Neural crest cell (in vitro differentiated cells): ENCODE data around the gene COL23A1. TPM values are rescaled to one million over a fixed set of nuclear protein-coding genes. Genes with fewer than 3 reads are reported as not detected.

Source experiments
- DNase-seq: peaks from one replicate; pipeline ENCODE4 v3.0.0; 2021; ENCODE audit warnings: low read depth, mixed read lengths, low spot score
- H3K27ac Mint-ChIP-seq: one replicate; pipeline ENCODE4 v1.8.0; 2021; ENCODE audit warnings: mild to moderate bottlenecking, mixed read lengths; ENCODE audit not compliant: unreplicated experiment
- H3K27me3 Mint-ChIP-seq: 2 replicates; pipeline ENCODE4 v1.8.0; 2021; ENCODE audit warnings: low read depth, mild to moderate bottlenecking, mixed read lengths
- H3K36me3 Mint-ChIP-seq: 2 replicates; pipeline ENCODE4 v1.8.0; 2021; ENCODE audit warnings: low read depth, mild to moderate bottlenecking, mixed read lengths
- H3K4me1 Mint-ChIP-seq: 2 replicates; pipeline ENCODE4 v1.8.0; 2021; ENCODE audit warnings: mixed read lengths
- H3K4me3 Mint-ChIP-seq: one replicate; pipeline ENCODE4 v1.8.0; 2021; ENCODE audit warnings: mild to moderate bottlenecking, mixed read lengths
- H3K9me3 Mint-ChIP-seq: 2 replicates; pipeline ENCODE4 v1.8.0; 2021; ENCODE audit warnings: mixed read lengths
- total RNA-seq: library from RNA; stranded (reverse); gene quantifications from 2 replicates; pipeline ENCODE4 v1.2.1, GENCODE V29; 2021
- TF ChIP-seq, protein P1 (sequence below): fragments of 200-600 bp; sonication (generic); conservative IDR thresholded peaks from 2 replicates; pipeline ENCODE4 v1.5.0; 2021; ENCODE audit warnings: antibody characterized with exemption, mild to moderate bottlenecking

COL23A1 gene
- total RNA-seq, 1 donor from 2014 or later = 33.7 TPM

GRCh38 chr5:178364326-178364675 lies 225.9 kb downstream of the COL23A1 start:
- no peak for DNase-seq

DNA sequence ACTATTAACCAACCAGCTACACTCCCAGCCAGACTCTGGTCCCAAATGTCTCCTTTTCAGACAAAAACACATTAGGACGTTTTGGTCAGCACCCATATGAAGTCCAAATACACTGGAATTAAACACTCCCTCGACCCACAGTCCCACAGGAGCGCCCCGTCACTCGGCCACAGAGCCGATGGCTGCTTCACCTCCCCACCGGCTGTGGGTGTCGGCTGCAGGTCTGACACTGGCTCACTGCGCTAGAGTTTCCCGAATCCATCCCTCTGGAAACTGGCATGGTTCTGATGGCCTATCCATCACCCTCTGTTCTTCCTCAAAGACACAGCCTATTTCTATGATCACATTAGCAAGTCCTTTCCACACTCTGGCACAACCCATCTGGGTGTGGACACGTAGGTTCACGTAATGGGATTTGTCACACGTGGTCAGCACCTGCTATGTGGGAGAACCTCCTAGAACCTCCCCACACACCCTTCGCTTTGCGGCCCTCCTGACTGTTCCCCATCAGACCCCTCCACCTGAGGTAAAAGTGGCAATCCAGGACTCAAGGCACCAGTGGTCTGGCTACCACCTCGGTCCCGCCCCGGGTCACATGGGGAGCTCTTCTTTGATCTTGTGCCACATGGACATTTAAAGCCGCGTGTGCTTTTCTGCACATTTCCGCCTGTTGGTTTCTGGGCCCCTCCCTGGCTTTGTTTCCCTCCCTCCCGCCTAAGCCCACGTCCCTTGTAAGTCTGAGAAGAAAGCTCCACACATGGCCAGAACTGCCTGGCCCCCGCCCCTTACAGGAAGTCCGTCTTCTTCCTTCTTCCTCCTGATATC lies 226.5 kb downstream of the COL23A1 start:
- H3K4me3 Mint-ChIP-seq = no peak overlapping the region
- no peaks in the 10 kb centered on the region for H3K36me3 Mint-ChIP-seq
- no peak overlapping the region for H3K27ac Mint-ChIP-seq
- DNase-seq = no peak
- TF ChIP-seq, protein P1, sequence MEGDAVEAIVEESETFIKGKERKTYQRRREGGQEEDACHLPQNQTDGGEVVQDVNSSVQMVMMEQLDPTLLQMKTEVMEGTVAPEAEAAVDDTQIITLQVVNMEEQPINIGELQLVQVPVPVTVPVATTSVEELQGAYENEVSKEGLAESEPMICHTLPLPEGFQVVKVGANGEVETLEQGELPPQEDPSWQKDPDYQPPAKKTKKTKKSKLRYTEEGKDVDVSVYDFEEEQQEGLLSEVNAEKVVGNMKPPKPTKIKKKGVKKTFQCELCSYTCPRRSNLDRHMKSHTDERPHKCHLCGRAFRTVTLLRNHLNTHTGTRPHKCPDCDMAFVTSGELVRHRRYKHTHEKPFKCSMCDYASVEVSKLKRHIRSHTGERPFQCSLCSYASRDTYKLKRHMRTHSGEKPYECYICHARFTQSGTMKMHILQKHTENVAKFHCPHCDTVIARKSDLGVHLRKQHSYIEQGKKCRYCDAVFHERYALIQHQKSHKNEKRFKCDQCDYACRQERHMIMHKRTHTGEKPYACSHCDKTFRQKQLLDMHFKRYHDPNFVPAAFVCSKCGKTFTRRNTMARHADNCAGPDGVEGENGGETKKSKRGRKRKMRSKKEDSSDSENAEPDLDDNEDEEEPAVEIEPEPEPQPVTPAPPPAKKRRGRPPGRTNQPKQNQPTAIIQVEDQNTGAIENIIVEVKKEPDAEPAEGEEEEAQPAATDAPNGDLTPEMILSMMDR = no peak
- peaks cover 80% of the 10 kb centered on the region for H3K4me1 Mint-ChIP-seq
- no peaks in the 10 kb centered on the region for H3K27me3 Mint-ChIP-seq
- no peaks in the 10 kb centered on the region for H3K9me3 Mint-ChIP-seq

More at GRCh38 chr5:178364326-178364675, 225.9 kb downstream of the COL23A1 start:
- Mint-ChIP-seq H3K4me1 (peaks cover 76% of the 10 kb centered on the region), H3K27me3 (no peaks in the 10 kb centered on the region), H3K36me3 (peaks cover 2% of the 10 kb centered on the region), H3K27ac (no peak overlapping the region), H3K4me3 (no peak overlapping the region), H3K9me3 (peaks cover under 1% of the 10 kb centered on the region)
- TF ChIP-seq, protein P1 = no peak

- peaks cover 86% of the 10 kb centered on the region for H3K4me1 Mint-ChIP-seq
- no peaks in the 10 kb centered on the region for H3K27me3 Mint-ChIP-seq
- no peaks in the 10 kb centered on the region for H3K36me3 Mint-ChIP-seq
- H3K4me3 Mint-ChIP-seq = no peak overlapping the region
- TF ChIP-seq, protein P1 = no peak
- DNase-seq = no peak
- H3K9me3 Mint-ChIP-seq = no peaks in the 10 kb centered on the region
- no peak overlapping the region for H3K27ac Mint-ChIP-seq
Observed at GRCh38 chr5:178361657-178362445, 228.3 kb downstream of the COL23A1 start.

GRCh38 chr5:178360926-178361235 lies 229.3 kb downstream of the COL23A1 start:
- Mint-ChIP-seq H3K27ac (no peak overlapping the region), H3K4me3 (no peak overlapping the region), H3K27me3 (no peaks in the 10 kb centered on the region), H3K4me1 (peaks cover 89% of the 10 kb centered on the region), H3K36me3 (no peaks in the 10 kb centered on the region), H3K9me3 (no peaks in the 10 kb centered on the region)
- TF ChIP-seq, protein P1 = no peak
- DNase-seq = no peak

- H3K4me3 Mint-ChIP-seq = peak overlapping the region; percentile 20
Observed at GRCh38 chr5:178360222-178360925, 229.8 kb downstream of the COL23A1 start.

More at GRCh38 chr5:178360222-178360925, 229.8 kb downstream of the COL23A1 start:
- Mint-ChIP-seq H3K27me3 (no peaks in the 10 kb centered on the region), H3K27ac (no peak overlapping the region), H3K36me3 (no peaks in the 10 kb centered on the region), H3K9me3 (no peaks in the 10 kb centered on the region), H3K4me1 (peaks cover 90% of the 10 kb centered on the region)
- DNase-seq = no peak
- TF ChIP-seq, protein P1 = no peak
